ENCODE data around the gene HIRA. TPM values are rescaled to one million over a fixed set of nuclear protein-coding genes. Genes with fewer than 3 reads are reported as not detected.

The HIRA gene
- total and polyA plus RNA-seq, 2 experiments from 2014 or later: 9.4 to 58.3 TPM

GRCh38 chr22:19463008-19463407 lies 31.5 kb upstream of the HIRA start:
- Mint-ChIP-seq H3K9me3 (no peaks in the 10 kb centered on the region), H3K27ac (no peak overlapping the region), H3K36me3 (ENCODE audit: low read depth) (peaks cover 60% of the 10 kb centered on the region), H3K4me3 (no peak overlapping the region), H3K4me1 (no peaks in the 10 kb centered on the region), H3K27me3 (ENCODE audit: insufficient read depth, low read depth, poor library complexity) (no peaks in the 10 kb centered on the region)
- Histone ChIP-seq H3K9me2 (ENCODE audit: insufficient read depth) (no peaks in the 10 kb centered on the region), H3K79me2 (replicated peaks; ENCODE audit: insufficient read depth) (no peaks in the 10 kb centered on the region; the same call in 1 of the 2 replicates), H3F3A (replicated peaks; ENCODE audit: low read depth) (no peaks in the 10 kb centered on the region), H2AFZ (no peak overlapping the region), H3K36me3 (ENCODE audit: insufficient read depth) (peaks cover 31% of the 10 kb centered on the region), H3K27ac (ENCODE audit: low read depth) (no peak overlapping the region), H3K27me3 (ENCODE audit: insufficient read depth) (no peaks in the 10 kb centered on the region), H4K20me1 (replicated peaks; ENCODE audit: insufficient read depth) (peaks cover 11% of the 10 kb centered on the region), H3K4me3 (no peak overlapping the region), H3K4me2 (no peak overlapping the region), H3K4me1 (ENCODE audit: insufficient read depth) (no peaks in the 10 kb centered on the region)
- DNase-seq (ENCODE audit: low spot score): no peak
- no peak for ATAC-seq
- TF ChIP-seq JUNB (IDR thresholded peaks at IDR 0.05; ENCODE audit: unreplicated experiment): no peak
- TF ChIP-seq, protein P1, sequence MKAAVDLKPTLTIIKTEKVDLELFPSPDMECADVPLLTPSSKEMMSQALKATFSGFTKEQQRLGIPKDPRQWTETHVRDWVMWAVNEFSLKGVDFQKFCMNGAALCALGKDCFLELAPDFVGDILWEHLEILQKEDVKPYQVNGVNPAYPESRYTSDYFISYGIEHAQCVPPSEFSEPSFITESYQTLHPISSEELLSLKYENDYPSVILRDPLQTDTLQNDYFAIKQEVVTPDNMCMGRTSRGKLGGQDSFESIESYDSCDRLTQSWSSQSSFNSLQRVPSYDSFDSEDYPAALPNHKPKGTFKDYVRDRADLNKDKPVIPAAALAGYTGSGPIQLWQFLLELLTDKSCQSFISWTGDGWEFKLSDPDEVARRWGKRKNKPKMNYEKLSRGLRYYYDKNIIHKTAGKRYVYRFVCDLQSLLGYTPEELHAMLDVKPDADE (IDR thresholded peaks at IDR 0.05): no peak
- no peak for TF ChIP-seq ZNF331 (CRISPR knock-in tag; IDR thresholded peaks at IDR 0.05; ENCODE audit: low read depth)
- no peak for TF ChIP-seq CTCF (conservative IDR thresholded peaks at IDR 0.05; ENCODE audit: low read depth in 2 of 2)
- no peak for TF ChIP-seq EZH2phosphoT487 (IDR thresholded peaks at IDR 0.05; ENCODE audit: unreplicated experiment)
- TF ChIP-seq NANOG (IDR thresholded peaks at IDR 0.05; ENCODE audit: borderline replicate concordance): no peak
- no peak for TF ChIP-seq POLR2AphosphoS5 (IDR thresholded peaks at IDR 0.05; ENCODE audit: low read depth)
- TF ChIP-seq, protein P2, sequence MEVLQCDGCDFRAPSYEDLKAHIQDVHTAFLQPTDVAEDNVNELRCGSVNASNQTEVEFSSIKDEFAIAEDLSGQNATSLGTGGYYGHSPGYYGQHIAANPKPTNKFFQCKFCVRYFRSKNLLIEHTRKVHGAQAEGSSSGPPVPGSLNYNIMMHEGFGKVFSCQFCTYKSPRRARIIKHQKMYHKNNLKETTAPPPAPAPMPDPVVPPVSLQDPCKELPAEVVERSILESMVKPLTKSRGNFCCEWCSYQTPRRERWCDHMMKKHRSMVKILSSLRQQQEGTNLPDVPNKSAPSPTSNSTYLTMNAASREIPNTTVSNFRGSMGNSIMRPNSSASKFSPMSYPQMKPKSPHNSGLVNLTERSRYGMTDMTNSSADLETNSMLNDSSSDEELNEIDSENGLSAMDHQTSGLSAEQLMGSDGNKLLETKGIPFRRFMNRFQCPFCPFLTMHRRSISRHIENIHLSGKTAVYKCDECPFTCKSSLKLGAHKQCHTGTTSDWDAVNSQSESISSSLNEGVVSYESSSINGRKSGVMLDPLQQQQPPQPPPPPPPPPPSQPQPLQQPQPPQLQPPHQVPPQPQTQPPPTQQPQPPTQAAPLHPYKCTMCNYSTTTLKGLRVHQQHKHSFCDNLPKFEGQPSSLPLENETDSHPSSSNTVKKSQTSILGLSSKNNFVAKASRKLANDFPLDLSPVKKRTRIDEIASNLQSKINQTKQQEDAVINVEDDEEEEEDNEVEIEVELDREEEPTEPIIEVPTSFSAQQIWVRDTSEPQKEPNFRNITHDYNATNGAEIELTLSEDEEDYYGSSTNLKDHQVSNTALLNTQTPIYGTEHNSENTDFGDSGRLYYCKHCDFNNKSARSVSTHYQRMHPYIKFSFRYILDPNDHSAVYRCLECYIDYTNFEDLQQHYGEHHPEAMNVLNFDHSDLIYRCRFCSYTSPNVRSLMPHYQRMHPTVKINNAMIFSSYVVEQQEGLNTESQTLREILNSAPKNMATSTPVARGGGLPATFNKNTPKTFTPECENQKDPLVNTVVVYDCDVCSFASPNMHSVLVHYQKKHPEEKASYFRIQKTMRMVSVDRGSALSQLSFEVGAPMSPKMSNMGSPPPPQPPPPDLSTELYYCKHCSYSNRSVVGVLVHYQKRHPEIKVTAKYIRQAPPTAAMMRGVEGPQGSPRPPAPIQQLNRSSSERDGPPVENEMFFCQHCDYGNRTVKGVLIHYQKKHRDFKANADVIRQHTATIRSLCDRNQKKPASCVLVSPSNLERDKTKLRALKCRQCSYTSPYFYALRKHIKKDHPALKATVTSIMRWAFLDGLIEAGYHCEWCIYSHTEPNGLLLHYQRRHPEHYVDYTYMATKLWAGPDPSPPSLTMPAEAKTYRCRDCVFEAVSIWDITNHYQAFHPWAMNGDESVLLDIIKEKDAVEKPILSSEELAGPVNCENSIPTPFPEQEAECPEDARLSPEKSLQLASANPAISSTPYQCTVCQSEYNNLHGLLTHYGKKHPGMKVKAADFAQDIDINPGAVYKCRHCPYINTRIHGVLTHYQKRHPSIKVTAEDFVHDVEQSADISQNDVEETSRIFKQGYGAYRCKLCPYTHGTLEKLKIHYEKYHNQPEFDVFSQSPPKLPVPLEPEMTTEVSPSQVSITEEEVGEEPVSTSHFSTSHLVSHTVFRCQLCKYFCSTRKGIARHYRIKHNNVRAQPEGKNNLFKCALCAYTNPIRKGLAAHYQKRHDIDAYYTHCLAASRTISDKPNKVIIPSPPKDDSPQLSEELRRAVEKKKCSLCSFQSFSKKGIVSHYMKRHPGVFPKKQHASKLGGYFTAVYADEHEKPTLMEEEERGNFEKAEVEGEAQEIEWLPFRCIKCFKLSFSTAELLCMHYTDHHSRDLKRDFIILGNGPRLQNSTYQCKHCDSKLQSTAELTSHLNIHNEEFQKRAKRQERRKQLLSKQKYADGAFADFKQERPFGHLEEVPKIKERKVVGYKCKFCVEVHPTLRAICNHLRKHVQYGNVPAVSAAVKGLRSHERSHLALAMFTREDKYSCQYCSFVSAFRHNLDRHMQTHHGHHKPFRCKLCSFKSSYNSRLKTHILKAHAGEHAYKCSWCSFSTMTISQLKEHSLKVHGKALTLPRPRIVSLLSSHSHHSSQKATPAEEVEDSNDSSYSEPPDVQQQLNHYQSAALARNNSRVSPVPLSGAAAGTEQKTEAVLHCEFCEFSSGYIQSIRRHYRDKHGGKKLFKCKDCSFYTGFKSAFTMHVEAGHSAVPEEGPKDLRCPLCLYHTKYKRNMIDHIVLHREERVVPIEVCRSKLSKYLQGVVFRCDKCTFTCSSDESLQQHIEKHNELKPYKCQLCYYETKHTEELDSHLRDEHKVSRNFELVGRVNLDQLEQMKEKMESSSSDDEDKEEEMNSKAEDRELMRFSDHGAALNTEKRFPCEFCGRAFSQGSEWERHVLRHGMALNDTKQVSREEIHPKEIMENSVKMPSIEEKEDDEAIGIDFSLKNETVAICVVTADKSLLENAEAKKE (CRISPR knock-in tag; IDR thresholded peaks at IDR 0.05): no peak
- TF ChIP-seq STAT1 (IDR thresholded peaks at IDR 0.05; ENCODE audit: unreplicated experiment): no peak
- TF ChIP-seq REST (IDR thresholded peaks at IDR 0.05; ENCODE audit: unreplicated experiment): no peak
- no peak for TF ChIP-seq ZNF114 (CRISPR knock-in tag; IDR thresholded peaks at IDR 0.05)
- TF ChIP-seq CREB1 (CRISPR knock-in tag; IDR thresholded peaks at IDR 0.05; ENCODE audit: low read depth): no peak
- TF ChIP-seq EZH2 (IDR thresholded peaks at IDR 0.05; ENCODE audit: low read depth, unreplicated experiment): no peak
